ENCODE measurements around the gene PIAS2.

DNA sequence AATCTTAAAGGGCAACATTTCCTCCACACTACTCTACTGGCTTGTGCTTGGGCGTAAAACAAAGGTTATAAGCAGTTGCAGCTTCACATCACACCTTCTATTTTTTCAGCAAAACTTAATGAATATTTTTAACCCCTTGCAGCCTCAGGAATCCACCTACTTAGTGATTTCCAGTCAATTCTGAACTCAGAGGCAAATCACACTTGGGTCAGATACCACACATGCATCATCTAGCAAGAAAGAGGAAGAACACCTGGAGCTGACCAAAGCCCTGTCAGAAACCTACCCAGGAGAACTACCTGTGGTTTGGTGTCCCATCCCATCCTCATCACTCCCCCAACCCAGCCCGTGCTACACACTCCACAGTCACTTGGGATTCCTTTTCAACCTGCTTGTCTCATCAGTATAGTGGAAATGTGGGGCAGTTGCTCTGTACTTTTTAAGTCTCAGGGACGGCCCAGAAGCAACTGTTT, 25.5 kb downstream of the PIAS2 start:
- no peak for TF ChIP-seq POLR2A (IDR thresholded peaks at IDR 0.05; ENCODE audit: low read depth, low read length)
- no peak for TF ChIP-seq TAF1 (IDR thresholded peaks at IDR 0.05; ENCODE audit: borderline replicate concordance, low read depth, low read length)

Data from GM12892 (cell line).